Activated CD8-positive, alpha-beta memory T cell treated with anti-CD3 and anti-CD28 coated beads for 1 hour (primary cell): ENCODE results near the gene IL17B.

Experiments
- DNase-seq, 2 donors: peaks; one replicate each; pipeline ENCODE4 v3.0.0-alpha.2; 2020; ENCODE audit warnings: low read depth in 1 of 2; ENCODE audit errors: extremely low read depth in 1 of 2

Gene IL17B

DNA sequence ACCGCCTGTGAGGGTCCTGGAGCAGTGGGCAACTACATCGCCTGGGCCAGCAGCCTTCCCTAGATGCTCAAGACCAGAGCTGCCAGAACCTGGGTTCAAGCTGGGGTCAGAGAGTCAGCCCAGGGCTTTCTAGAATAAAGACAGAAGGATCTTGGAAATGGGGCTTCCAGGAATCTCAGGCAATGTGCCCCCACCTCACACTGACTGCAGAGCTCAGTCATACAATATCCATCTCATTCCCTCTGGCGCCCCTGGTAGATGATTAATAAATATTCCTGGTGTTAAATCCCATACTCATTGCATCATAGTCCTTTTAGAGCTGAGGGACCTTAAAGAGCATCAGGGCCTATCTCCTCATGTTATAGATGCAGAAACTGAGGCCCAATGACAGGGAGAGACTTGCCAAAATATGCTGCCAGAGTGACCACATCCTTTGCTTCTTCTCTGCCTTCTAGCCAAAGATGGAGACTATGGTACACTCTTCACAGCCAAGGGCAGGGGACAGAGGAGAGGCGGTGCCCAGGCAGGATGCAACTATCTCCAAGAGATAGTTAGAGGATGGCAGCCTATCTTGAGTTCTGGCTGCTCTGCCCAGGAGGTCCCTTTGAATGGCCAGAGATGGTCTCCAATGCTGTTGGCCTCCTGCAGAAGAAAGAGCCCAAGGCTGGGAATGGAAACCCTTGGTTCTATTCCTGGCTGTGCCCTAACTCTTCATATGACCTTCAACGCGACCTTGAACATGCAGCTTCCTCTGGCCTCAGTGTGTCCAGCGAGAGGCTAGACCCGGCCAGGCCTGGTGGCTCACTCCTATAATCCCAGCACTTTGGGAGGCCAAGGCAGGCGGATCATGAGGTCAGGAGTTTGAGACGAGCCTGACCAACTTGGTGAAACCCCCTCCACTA is 36.2 kb upstream of the IL17B start:
- no peak for DNase-seq

DNA sequence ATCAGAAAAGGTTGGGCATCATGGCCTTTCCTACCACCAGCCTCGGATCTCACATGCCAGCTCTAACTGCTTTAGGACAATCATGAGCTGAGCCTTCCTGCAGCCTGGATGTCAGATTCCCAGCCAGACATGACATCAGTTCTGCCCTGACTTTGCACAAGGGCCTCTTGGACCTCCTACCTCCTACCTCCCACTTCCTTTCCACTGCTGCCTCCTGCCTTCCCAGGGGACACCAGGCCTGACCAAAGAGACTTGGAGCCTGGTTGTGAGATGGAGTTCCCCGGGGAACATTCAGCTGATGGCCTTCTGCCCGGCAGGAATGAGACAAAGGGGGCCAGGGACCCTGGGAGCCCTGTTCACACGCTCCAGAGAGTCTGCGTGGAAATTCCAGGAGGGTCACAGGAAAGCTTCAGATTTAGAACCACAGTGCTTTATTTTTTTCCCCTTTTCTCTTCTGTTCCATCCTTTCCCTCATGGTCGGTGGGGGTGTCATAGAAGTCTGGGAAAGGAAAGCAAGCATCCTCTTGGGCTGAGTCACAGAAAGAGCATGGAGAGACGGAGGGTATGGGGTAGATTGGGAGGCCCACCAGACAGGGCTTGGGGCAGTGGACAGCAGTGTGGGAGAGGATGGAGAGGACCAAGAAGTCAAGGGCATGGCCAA is 35.4 kb upstream of the IL17B start:
- no peak for DNase-seq

DNA sequence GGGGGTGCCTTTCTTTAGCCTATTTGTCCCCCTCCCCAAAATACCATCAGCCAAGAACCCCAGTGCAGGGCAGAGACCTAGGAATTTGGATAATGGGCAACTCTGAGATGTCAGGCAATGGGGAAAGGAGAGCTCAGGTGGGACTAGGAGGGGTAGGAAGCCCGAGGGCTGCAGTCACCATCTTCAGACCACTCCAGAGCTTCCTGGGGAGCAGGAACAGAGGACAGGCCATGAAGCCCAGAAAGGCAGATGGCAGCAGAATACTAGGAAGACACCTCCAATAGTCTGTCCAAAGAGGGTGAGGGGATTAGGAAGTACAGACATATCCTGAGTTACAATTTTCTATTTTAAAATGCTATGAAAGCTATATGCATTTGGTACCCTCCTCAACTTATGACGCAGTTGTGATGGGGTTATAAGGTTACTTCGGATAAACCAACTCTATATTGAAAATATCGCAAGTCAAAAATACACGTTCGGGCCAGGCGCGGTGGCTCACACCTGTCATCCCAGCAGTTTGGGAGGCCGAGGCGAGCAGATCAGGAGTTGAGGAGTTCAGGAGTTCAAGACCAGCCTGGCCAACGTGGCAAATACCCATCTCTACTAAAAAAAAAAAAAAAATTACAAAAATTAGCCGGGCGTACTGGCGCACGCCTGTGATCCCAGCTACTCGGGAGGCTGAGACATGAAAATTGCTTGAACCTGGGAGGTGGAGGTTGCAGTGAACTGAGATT is 34.6 kb upstream of the IL17B start:
- DNase-seq: no peak

DNA sequence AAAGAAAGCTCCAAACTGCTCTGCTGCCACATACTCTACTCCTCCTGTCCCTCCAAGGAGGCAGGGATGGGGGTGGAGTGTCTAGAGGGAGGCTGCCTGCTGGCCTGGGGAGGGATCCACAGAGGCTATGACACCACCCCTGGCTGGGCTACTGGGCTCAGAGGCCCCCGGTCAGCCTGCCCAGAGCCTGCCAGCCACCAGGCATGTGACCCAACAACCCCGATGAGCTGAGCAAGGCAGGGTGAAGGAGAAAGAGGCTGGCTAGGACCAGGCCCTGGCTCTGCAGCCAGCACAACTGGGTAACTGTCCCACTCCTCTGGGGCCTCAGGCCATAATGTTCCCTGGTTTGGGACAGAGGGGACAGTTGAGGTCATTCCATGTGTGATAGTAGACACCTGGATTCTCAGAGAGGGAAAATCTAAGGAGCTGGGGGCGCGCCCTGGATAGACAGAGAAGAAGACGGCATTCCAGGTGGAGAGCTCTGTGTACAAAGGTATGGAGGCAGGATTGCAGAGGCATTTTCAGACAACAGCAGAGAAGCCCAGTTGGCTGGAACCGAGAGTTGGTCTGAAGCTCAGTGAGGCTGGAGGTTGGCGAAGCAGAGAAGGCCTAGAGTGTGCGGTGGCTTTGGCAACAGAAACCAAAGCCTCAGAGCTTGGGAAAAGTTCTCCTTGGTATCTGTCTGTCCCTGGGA is 33.8 kb upstream of the IL17B start:
- no peak for DNase-seq

DNA sequence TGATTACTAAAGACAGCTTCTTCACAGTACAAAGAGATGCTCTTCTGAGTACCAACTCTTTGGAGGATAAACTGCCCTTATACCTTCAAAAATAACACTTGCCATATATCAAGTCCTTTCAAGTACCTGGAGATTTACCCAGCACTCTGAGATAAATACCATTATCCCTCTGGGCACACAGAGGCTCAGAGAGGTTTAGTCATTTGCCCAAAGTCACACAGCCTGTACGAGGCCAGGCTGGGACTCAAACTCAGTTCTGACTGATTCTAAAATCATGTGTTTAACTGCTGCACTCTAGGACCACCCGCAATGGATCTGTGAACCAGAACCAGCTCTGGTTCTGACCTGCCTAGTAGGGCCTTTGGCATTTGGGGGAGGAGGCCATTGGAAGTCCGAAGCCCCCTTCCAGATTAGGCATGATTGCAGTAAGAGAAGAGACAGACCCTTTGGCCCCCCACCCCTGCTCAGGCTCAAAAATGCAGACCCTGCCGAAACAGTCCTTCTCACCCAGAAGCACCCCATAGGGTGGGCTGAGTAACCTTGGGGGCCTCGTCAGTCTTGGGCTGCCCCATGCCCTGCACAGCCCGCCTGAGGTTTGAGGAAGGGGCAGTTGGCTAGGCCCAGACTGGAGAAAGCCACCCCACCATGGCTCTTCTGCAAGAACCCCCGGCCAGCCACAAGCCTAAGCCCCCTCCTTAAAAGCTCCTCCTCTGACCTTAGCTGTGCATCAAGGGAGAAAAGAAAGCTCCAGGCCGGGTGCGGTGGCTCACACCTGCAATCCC is 32.8 kb upstream of the IL17B start:
- DNase-seq: no peak

DNA sequence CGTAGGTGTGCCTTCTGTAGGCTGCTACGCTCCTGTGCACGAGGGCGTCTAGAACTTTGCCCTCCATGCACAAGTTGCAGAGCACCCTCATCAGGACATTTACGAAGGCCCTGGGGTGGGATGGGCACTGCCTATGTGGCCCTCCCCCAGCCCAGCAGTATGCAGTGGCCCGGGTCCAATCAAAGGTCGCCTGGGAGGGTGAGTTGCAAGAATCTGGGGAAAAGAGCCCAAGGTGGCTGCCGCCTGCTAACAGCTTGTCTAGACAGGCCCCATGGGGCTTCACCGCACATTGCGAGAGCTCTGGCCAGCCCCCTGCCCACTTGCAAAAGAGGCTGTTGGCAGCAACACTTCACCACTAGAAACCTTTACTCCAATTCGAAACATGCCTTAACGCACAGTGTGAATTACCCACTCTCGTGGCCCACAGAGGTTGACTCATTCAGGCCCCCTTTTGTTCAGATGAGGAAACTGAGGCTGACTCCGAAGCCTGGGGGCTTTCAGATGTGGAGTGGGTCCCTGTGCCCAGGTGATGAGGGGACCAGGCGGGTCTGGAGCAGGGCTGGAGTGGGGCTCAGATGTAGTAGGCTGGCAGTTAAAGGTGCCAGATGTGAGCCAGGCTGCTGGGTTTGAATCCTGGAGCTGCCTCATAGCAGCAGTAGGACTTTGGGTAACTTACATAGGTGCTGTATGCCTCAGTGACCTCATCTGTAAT is 31.8 kb upstream of the IL17B start:
- no peak for DNase-seq

DNA sequence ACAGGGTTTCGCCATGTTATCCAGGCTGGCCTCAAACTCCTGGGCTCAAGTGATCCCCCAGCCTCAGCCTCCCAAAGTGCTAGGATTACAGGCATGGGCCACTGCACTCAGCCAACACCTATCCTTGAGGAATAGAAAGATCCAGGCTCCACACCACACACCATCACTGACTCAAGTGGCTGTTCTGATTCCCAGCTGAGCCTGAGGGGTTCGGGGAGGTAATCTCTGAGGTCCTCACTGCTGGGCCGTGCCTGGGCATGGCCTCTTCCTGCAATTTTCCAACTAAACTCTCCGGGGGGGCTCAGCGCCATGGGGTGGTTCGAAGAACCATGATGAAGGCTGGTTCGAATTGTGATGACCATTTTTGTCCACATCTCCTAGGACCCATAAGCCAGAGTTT is 31.0 kb upstream of the IL17B start:
- DNase-seq: no peak

DNA sequence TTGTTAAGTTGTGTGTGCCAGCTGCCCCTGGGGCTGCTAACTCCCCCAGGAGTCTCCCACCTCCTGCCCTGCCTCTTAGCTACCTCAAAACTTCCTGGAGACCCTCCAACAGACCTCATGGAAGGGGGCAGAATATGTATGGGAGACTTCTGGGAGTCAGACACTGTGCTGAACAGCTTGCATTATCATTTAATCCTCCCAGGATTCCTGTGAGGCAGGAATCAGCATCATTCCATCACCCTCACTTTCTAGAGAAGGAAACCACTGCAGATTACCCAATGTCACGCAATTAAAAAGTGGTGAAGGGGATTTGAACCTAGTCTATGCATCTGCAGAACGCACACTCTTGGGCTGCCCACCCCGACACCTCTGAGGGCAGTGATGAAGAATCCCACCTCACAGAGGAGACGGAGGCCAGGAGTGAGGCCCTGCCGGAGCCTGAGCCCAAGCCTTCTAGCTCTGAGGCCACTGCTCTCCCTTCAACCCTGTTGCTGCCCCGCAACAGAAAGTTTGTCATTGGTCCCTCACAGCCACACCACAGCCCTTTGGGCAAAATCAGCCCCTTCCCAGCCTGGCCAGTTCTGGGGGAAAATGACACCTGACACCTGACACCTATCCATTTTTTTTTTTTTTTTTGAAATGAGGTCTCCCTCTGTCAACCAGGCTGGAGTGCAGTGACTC is 30.3 kb upstream of the IL17B start:
- no peak for DNase-seq

DNA sequence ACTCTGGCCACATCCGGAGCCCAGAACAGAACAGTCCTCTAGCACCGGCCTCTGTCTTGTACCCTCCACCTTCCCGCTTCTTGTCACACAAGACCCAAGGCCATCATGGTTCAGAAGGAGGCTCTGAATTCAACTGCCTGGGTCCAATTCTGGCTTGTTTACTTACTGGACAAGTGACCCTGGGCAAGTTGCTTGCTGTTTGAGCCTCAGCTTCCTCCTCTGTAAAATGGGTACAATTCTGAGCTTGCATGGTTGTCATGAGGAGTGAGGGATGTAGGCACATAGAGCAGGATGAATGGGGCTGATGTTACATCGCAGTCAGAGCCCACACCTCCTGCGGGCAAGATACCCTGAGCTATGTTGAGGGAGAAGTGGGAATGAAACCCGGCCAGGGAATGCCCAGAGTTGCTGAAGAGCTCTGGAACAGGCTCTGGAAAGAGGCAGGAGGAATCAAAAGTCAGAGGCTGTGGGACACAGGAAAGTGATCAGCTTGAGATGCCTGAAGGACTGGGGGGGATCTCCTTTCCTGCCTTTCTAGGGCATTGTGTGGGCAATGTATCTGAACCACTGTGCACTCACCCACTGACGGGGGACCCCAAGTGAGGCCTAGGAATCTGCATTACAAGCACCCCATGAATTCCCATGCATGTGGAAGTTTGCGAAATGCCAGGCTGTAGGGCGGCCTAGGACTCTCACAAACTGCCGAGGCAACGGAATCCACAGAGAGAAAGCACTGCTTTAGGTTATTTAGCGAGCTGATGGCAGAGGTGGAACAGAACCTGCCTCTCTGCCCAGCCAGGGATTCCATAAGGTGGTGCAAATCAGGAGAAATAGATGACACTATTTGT is 29.4 kb upstream of the IL17B start:
- DNase-seq: no peak

DNA sequence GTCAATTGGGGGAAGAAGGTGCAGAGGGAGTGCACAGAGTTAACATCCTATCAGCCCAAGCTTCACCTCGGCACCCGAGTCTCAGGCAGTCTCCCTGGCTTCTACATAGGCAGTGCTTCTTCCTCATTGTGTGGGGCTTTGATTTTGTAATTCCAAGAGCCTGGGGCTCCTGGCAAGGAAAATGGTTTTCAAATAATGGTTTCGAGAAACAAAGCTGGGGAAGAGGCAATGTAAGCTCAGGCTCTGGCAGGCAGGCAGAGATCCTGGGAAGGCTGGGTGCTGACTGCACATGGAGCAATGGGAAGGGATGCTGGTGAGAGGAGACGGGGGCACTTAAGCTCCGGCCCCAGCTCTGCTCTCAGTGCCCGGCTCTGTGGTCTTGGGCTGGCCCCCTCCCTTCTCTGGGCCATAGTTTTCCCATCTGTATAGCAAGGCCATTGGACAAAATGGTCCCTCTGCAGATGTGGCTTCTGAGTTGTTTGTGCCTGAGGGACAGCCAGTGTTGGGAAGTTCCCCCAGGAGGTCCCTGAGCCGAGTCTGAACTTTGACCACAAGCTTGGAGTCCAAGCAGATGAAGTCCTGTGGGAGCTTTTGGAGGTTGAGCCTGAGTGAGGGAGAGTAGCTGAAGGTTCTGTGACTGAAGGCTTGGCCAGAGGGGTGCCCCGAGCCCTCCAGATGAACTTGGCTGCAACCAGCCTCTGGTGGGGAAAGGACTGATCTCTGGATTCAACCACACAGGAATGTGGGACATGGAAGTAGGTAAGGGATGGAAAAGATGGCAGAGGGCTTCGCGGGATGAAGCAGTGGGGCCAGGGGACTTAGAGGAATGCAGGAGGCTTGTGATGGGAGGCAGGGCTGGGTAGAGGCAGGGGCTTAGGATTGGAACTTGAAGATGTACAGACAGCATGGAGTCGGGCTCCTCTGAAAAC is 28.5 kb upstream of the IL17B start:
- no peak for DNase-seq

DNA sequence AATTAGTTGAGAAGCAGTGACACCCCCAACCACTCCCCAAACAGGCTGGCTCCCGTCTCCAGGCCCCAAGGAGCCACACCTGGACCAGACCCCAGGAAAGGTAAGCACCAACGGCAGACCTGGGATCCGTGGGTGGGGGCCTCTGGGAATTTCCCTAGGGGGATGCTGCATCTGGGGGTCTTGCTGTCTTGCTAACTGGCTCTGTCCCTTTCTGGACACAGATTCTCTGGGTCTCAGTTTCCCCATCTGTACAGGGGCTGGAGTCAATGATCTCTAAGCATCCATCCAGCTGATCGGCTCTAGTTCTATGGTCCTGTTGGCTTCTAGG is 27.9 kb upstream of the IL17B start:
- DNase-seq: no peak

DNA sequence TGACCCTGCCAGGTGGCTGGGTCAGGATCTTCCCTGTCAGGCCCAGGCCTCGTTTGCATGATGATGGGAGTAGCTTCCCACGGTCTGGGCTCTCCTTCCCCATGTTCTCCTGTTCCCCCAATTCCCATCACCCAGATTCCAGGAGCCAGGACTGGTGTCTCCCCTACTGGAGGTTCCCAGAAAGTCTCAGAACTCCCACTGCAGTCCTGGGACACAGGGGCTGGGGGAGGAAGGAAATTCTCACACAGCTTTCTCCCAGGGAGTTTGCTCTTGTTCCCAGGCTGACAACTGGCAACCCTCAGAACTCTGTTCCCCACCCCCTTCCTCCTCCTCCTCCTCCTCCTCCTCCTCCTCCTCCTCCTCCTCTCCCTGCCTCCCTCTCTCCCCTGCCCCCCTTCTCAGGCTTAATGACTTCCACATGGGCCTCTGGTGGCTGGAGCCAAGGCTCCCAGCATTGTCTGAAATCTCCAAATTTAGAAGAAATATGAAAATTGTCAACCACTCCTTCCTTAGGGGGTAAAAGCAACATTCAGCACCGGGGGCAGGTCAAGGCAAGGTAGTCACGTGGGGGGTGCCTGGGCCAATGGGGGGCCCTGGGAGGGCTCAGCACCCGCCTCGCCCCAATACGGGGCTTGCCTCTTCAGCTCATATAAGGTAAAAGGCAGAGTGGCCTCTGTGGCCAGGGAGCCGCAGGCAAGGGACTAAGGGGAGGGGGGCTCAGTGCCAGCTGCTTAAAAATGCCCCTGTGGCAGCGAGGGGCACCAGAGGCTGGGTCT is 27.3 kb upstream of the IL17B start:
- DNase-seq: no peak

DNA sequence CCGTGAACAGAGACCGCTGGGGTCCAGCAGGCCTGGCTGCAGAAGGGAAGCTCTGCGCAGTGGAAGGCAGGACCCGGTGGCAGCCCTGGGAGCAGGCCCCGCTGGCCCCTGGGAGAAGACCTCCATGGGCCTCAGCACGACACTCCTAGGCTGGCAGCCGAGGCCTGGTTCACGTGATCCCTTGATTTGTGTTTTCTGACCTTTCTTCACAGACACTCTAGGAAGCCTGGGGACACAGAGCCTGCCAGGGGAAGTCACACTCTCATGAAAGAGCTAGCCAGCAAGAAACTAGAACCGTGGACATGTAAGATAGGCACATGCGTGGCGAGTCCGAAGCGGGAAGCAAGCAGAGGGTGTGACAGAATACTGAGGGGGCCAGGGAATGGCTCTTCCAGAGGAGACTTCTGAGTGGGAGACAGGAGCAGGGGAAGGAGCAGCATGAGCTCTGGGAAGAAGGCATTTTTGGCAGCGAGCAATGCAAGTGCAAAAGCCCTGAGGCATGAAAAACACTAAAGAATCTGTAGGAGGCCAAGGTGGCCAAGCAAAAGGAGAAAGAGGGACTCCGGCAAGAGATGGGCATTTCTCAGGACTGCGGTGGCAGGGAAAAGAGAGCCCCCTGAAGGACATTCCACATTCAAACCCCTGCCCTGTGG is 26.6 kb upstream of the IL17B start:
- no peak for DNase-seq

DNA sequence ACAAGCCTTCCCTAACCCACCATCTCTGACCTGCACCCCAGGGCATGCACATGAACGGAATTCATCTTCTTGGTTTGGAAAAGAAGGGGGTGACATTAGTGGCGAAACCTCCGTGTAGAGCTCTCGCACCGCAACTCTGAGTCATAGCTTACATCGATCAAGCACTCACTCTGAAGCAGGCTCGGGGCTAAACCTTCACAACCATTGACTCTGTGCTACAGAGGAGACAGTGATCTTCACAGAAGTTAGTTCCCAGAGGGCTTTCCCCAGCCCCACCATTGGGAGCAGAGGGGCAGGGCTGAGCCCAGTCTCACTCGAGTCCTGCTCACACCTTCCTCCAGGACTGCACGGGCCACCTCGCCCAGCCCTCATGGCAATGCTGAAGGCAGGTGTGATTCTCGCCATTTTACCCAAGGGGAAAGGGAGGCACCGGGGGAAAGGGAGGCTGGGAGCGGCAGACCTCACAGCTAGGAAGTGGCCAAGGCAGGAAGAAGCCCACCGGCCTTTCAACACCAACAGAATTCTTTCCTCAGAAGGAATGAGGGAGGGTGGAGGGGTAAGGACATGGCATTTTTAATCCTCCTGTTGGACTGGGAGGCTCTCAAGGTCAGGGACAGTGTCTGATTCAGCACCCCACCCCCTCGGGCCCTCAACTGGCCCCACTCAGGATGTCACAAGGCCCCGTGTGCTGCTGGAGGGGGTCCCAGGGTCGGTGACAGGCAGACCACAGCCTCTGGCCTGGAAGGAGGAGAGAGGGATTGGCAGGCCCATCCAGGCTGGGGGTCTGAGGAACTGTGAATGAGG is 25.9 kb upstream of the IL17B start:
- DNase-seq: no peak
